SU-DHL-6 (cell line): ENCODE results near the gene DNAJC15.

Source experiments
- H2AFZ ChIP-seq: fragments of 200-600 bp; sonication (generic); 2 replicates; pipeline ENCODE4 v1.6.1; 2014; ENCODE audit warnings: low read depth, mild to moderate bottlenecking, moderate library complexity, mixed read lengths, antibody characterized with exemption, low read length; ENCODE audit not compliant: severe bottlenecking
- H3F3A ChIP-seq: fragments of 200-600 bp; shearing (Covaris generic); 2 replicates; pipeline ENCODE4 v1.6.0; 2016; ENCODE audit warnings: antibody characterized with exemption, mild to moderate bottlenecking; ENCODE audit not compliant: insufficient read depth
- H3K27ac ChIP-seq: fragments of 200-600 bp; sonication (generic); 2 replicates; pipeline ENCODE4 v1.5.1; 2016; ENCODE audit warnings: low read depth, mild to moderate bottlenecking, low read length, moderate library complexity, mixed read lengths
- H3K27me3 ChIP-seq: fragments of 200-600 bp; sonication (generic), shearing (Covaris generic); 2 replicates; pipeline ENCODE4 v1.6.0; 2014; ENCODE audit warnings: mild to moderate bottlenecking, low read length
- H3K36me3 ChIP-seq: fragments of 200-600 bp; sonication (generic); 2 replicates; pipeline ENCODE4 v1.6.1; 2014; ENCODE audit warnings: mild to moderate bottlenecking, low read length, mixed read lengths
- H3K4me2 ChIP-seq: fragments of 300-600, 200-600 bp; shearing (Covaris generic), sonication (generic); 2 replicates; pipeline ENCODE4 v1.6.0; 2014; ENCODE audit warnings: low read length, low read depth, mild to moderate bottlenecking; ENCODE audit not compliant: poor library complexity, severe bottlenecking
- H3K4me3 ChIP-seq: fragments of 200-600 bp; sonication (generic); 2 replicates; pipeline ENCODE4 v1.5.1; 2014; ENCODE audit warnings: antibody characterized with exemption, low read length, mild to moderate bottlenecking, mixed read lengths; ENCODE audit not compliant: insufficient read depth, poor library complexity, severe bottlenecking
- H3K79me2 ChIP-seq: fragments of 200-600 bp; sonication (generic); 2 replicates; pipeline ENCODE4 v1.6.1; 2014; ENCODE audit warnings: mild to moderate bottlenecking, low read length, moderate library complexity; ENCODE audit not compliant: insufficient read depth
- H3K9ac ChIP-seq: fragments of 200-600 bp; sonication (generic); 2 replicates; pipeline ENCODE4 v1.7.0; 2014; ENCODE audit warnings: mild to moderate bottlenecking, low read length
- H3K9me2 ChIP-seq: fragments of 200-600 bp; sonication (generic); replicated peaks from 2 replicates; pipeline ENCODE4 v1.6.1; 2014; ENCODE audit warnings: low read length; ENCODE audit not compliant: insufficient read depth
- H3K9me3 ChIP-seq: fragments of 200-600 bp; sonication (generic); 2 replicates; pipeline ENCODE4 v1.6.1; 2014; ENCODE audit warnings: low read length, mixed read lengths; ENCODE audit not compliant: insufficient read depth
- H4K20me1 ChIP-seq: fragments of 200-600 bp; sonication (generic); 2 replicates; pipeline ENCODE4 v1.6.1; 2014; ENCODE audit warnings: low read depth, mild to moderate bottlenecking, antibody characterized with exemption, low read length, moderate library complexity, mixed read lengths
- EZH2phosphoT487 ChIP-seq: fragments of 200-600 bp; sonication (generic), shearing (Covaris generic); conservative IDR thresholded peaks from 2 replicates; pipeline ENCODE4 v1.6.1; 2018; ENCODE audit warnings: mild to moderate bottlenecking, antibody characterized with exemption, low read length, moderate library complexity, mixed read lengths
- TF ChIP-seq, protein P1 (sequence below): fragments of 200-600 bp; sonication (generic); IDR thresholded peaks from one replicate; pipeline ENCODE4 v1.5.1; 2017; ENCODE audit warnings: antibody characterized with exemption, mild to moderate bottlenecking, low read length, moderate library complexity; ENCODE audit not compliant: insufficient read depth, poor library complexity, severe bottlenecking

Gene DNAJC15

DNA sequence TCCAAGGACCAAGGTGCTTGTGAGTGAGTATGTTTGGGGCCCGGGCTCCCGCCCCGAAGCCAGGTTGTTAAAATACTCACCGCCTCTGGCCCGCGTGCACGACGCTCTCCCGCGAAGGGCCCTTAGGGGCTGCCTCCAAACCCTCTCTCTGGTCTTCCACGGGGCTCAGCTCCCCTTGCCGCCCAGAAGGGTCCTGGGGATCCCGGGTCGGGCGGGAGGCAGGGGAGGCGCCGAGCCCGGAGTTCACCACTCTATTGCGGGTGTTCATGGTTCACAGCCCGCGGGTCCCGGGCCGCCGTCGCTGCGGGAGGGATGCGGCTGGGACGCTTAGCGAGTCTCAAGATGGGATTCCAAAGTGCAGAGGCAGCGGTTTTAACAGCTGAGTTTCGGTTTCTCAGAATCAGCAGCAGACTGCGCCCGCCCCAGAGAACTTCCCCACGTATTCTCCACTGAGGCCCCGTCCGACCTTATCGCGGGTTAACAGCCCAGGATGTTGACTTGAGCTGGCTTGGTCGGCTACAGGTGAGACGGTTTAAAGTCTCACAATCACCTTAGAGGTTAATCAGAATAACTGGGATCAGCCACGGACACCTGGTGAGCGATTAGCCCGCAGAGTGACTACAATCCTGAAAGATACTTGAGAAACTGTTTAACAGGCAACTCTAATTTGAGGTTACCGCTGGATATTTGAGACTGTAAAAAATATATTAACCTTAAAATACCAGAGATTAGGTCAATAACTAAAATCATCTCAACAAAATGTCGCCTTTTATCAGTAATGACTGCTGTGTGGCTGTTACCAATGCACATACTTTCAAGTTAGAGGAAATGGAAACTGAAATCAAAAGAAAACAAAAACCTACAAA lies 31.3 kb upstream of the DNAJC15 start, which contains the start of gene EPSTI1:
EPSTI1 (minus strand) TSS at position 344 of the 866 bp plus-strand sequence; CDS start at position 268, 76 bp downstream.
- peak within 1 kb of the TSS; percentile 31 for H3K4me3 ChIP-seq
- H3K79me2 ChIP-seq, result no peaks in the 10 kb centered on the region
- no peaks in the 10 kb centered on the region for H3F3A ChIP-seq
- TF ChIP-seq, protein P1, sequence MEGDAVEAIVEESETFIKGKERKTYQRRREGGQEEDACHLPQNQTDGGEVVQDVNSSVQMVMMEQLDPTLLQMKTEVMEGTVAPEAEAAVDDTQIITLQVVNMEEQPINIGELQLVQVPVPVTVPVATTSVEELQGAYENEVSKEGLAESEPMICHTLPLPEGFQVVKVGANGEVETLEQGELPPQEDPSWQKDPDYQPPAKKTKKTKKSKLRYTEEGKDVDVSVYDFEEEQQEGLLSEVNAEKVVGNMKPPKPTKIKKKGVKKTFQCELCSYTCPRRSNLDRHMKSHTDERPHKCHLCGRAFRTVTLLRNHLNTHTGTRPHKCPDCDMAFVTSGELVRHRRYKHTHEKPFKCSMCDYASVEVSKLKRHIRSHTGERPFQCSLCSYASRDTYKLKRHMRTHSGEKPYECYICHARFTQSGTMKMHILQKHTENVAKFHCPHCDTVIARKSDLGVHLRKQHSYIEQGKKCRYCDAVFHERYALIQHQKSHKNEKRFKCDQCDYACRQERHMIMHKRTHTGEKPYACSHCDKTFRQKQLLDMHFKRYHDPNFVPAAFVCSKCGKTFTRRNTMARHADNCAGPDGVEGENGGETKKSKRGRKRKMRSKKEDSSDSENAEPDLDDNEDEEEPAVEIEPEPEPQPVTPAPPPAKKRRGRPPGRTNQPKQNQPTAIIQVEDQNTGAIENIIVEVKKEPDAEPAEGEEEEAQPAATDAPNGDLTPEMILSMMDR, result no peak
- no peak for TF ChIP-seq EZH2phosphoT487
- no peaks in the 10 kb centered on the region for H3K27me3 ChIP-seq
- peak within 1 kb of the TSS; percentile 61 for H2AFZ ChIP-seq
- no peaks in the 10 kb centered on the region for H4K20me1 ChIP-seq
- H3K36me3 ChIP-seq, result no peaks in the 10 kb centered on the region
- H3K9me3 ChIP-seq, result no peaks in the 10 kb centered on the region
- H3K27ac ChIP-seq, result no peak within 1 kb of the TSS
- peak within 1 kb of the TSS; percentile 56 for H3K4me2 ChIP-seq
- peak within 1 kb of the TSS; percentile 27 for H3K9ac ChIP-seq
- H3K9me2 ChIP-seq, result no peaks in the 10 kb centered on the region

DNA sequence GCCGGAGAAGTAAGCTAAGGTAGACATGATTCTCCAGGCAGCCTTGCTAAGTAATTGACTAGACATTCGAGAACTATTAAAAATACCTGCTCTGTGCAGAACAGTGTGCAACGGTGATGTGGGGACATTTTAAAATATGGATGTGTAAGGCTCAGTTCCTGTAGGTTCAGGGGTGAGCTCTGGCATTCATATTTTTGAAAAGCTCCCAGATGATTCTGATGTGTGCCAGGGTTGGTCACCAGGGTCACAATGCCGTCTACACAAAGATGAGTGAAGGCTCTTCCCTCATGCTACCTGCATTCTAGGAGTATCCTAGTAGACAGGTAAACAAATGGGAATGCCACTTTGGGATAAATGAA lies 30.6 kb upstream of the DNAJC15 start:
- Histone ChIP-seq H3K4me3 (peak overlapping the region; percentile 31), H3F3A (no peaks in the 10 kb centered on the region), H2AFZ (peak overlapping the region; percentile 61), H3K79me2 (no peaks in the 10 kb centered on the region), H3K4me2 (peak overlapping the region; percentile 56), H3K36me3 (no peaks in the 10 kb centered on the region), H3K27me3 (no peaks in the 10 kb centered on the region), H3K9ac (peak overlapping the region; percentile 27; the same call in 1 of the 2 replicates), H3K9me2 (no peaks in the 10 kb centered on the region), H3K27ac (no peak overlapping the region), H3K9me3 (no peaks in the 10 kb centered on the region), H4K20me1 (no peaks in the 10 kb centered on the region)
- no peak for TF ChIP-seq EZH2phosphoT487
- TF ChIP-seq, protein P1, result no peak

DNA sequence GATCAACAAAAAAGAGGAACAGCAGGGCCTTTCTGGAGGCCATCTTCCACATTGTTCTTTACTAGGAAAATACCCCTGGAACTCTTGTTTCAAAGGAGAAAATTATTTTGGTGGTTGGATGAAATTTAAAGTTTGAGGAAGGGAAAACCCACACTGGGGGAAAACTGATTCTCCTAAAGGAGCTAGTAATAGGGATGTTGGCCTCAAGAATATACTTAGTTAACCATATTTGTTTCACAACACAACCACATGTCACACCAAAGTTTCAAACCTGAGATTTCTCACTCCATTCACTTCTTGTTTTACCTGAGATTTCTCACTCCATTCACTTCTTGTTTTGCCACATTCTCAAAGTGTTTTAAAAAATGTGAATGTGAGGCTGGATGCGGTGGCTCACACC lies 28.5 kb upstream of the DNAJC15 start:
- Histone ChIP-seq H3K4me3 (no peak overlapping the region), H3K4me2 (no peak overlapping the region), H3K27ac (no peak overlapping the region), H2AFZ (no peak overlapping the region), H4K20me1 (no peaks in the 10 kb centered on the region), H3K9me3 (no peaks in the 10 kb centered on the region), H3F3A (no peaks in the 10 kb centered on the region), H3K36me3 (no peaks in the 10 kb centered on the region), H3K9me2 (no peaks in the 10 kb centered on the region), H3K9ac (no peak overlapping the region), H3K79me2 (no peaks in the 10 kb centered on the region), H3K27me3 (no peaks in the 10 kb centered on the region)
- TF ChIP-seq, protein P1, result no peak
- TF ChIP-seq EZH2phosphoT487, result no peak
